H1 (cell line): ENCODE measurements around the gene CEP104. TPM values are rescaled to one million over a fixed set of nuclear protein-coding genes. Genes with fewer than 3 reads are reported as not detected.

ENCODE experiments used
- CTCF ChIA-PET: fragments of 300-600 bp; sonication (Branson Sonifier 250); formaldehyde crosslinking; loops from one replicate; lab custom pipeline; 2021; ENCODE audit not compliant: partially characterized antibody; lab: Charles Lee
- POLR2A ChIA-PET: fragments of 300-600 bp; sonication (Branson Sonifier 250); formaldehyde crosslinking; loops from one replicate; lab custom pipeline; 2021; ENCODE audit warnings: inconsistent platforms; ENCODE audit not compliant: partially characterized antibody; lab: Charles Lee
- DNase-seq, 2 experiments: peaks; one replicate each; pipeline versions ENCODE4 v3.0.0 to v3.0.0-alpha.2; 2010 to 2022; ENCODE audit warnings: low spot score in 2 of 2, low read depth in 1 of 2, mixed read lengths in 1 of 2
- FAIRE-seq: peaks from 2 replicates; lab custom pipeline; 2011; peaks lifted over from hg19 to GRCh38; lab: Jason Lieb, UNC
- H2AFZ ChIP-seq: 2 replicates; pipeline ENCODE4 v1.8.1; 2012; ENCODE audit warnings: low read length, inconsistent platforms
- H2AK5ac ChIP-seq: 2 replicates; pipeline ENCODE4 v1.6.1; 2013; ENCODE audit warnings: low read depth, low read length
- H2BK120ac ChIP-seq: replicated peaks from 2 replicates; pipeline ENCODE3; 2013; ENCODE audit warnings: low read depth, low read length, inconsistent platforms
- H2BK12ac ChIP-seq: 2 replicates; pipeline ENCODE4 v1.6.1; 2013; ENCODE audit warnings: low read depth, low read length
- H2BK15ac ChIP-seq: 2 replicates; pipeline ENCODE4 v1.6.1; 2013; ENCODE audit warnings: low read length
- H2BK20ac ChIP-seq: 2 replicates; pipeline ENCODE4 v1.6.1; 2013; ENCODE audit warnings: low read length
- H2BK5ac ChIP-seq: 2 replicates; pipeline ENCODE4 v1.6.1; 2013; ENCODE audit warnings: low read depth, low read length
- H3K14ac ChIP-seq: 2 replicates; pipeline ENCODE4 v1.6.1; 2013; ENCODE audit warnings: inconsistent platforms; ENCODE audit not compliant: insufficient read length
- H3K18ac ChIP-seq: 2 replicates; pipeline ENCODE4 v1.6.1; 2013; ENCODE audit warnings: low read length; ENCODE audit errors: extremely low read depth
- H3K23ac ChIP-seq: 2 replicates; pipeline ENCODE4 v1.6.1; 2013; ENCODE audit warnings: inconsistent platforms; ENCODE audit not compliant: insufficient read length
- H3K23me2 ChIP-seq: 2 replicates; pipeline ENCODE4 v1.6.1; 2013; ENCODE audit warnings: low read depth, low read length
- H3K27ac ChIP-seq: 2 replicates; pipeline ENCODE4 v1.6.1; 2011; ENCODE audit warnings: low read depth, low read length, inconsistent platforms
- H3K27me3 ChIP-seq, 4 experiments: replicated peaks in 1 of 4; 1 replicate in 1 of 4; 2 replicates in 3 of 4; pipeline versions ENCODE4 v1.6.1 to v1.8.1; 2011 to 2013; ENCODE audit warnings: low read length in 3 of 4, mild to moderate bottlenecking in 3 of 4, inconsistent platforms in 2 of 4, mixed read lengths in 2 of 4, moderate library complexity in 1 of 4; ENCODE audit not compliant: control insufficient read depth in 3 of 4, insufficient read depth in 3 of 4; ENCODE audit errors: extremely low read depth in 1 of 4
- H3K36me3 ChIP-seq, 4 experiments: 2 replicates each; pipeline versions ENCODE4 v1.6.1 to v1.8.1; 2011 to 2013; ENCODE audit warnings: mild to moderate bottlenecking in 4 of 4, low read length in 3 of 4, moderate library complexity in 2 of 4, control low read depth in 1 of 4, inconsistent platforms in 1 of 4; ENCODE audit not compliant: insufficient read depth in 4 of 4, control insufficient read depth in 2 of 4
- H3K4ac ChIP-seq: replicated peaks from 2 replicates; pipeline ENCODE3; 2013; ENCODE audit warnings: low read length, low read depth, mixed read lengths, inconsistent platforms; ENCODE audit not compliant: insufficient read length
- H3K4me1 ChIP-seq, 4 experiments: replicated peaks in 1 of 4; 1 replicate in 1 of 4; 2 replicates in 3 of 4; pipeline versions ENCODE4 v1.6.1 to v1.8.1; 2011 to 2013; ENCODE audit warnings: low read length in 3 of 4, inconsistent platforms in 2 of 4, mixed read lengths in 1 of 4; ENCODE audit not compliant: insufficient read depth in 4 of 4, control insufficient read depth in 3 of 4
- H3K4me2 ChIP-seq, 2 experiments: 2 replicates each; pipeline versions ENCODE4 v1.6.1 to v1.8.1; 2011 to 2013; ENCODE audit warnings: low read depth in 2 of 2, low read length in 2 of 2, control low read depth in 1 of 2, inconsistent platforms in 1 of 2, mild to moderate bottlenecking in 1 of 2; ENCODE audit not compliant: insufficient read depth in 1 of 2
- H3K4me3 ChIP-seq, 4 experiments: fragments of 200-600, 300-600 bp in 1 of 4; sonication (generic), shearing (Covaris generic), sonication (Bioruptor Twin) in 1 of 4; 2 replicates each; pipeline versions ENCODE4 v1.5.1 to v1.8.1; 2011 to 2016; ENCODE audit warnings: low read length in 4 of 4, low read depth in 3 of 4, control low read depth in 2 of 4, inconsistent platforms in 2 of 4, mild to moderate bottlenecking in 2 of 4, mixed read lengths in 1 of 4, moderate library complexity in 1 of 4; ENCODE audit not compliant: insufficient read depth in 2 of 4; ENCODE audit errors: extremely low read depth in 1 of 4
- H3K56ac ChIP-seq: replicated peaks from 2 replicates; pipeline ENCODE3; 2013; ENCODE audit warnings: low read depth, mild to moderate bottlenecking, mixed read lengths, low read length, inconsistent platforms; ENCODE audit not compliant: insufficient read length
- H3K79me1 ChIP-seq: 2 replicates; pipeline ENCODE4 v1.6.1; 2013; ENCODE audit warnings: low read depth, low read length, control low read depth
- H3K79me2 ChIP-seq, 2 experiments: 2 replicates each; pipeline versions ENCODE4 v1.6.1 to v1.8.1; 2012 to 2013; ENCODE audit warnings: low read length in 2 of 2, mild to moderate bottlenecking in 2 of 2, inconsistent platforms in 1 of 2; ENCODE audit not compliant: insufficient read depth in 2 of 2, control insufficient read depth in 1 of 2
- H3K9ac ChIP-seq, 4 experiments: replicated peaks in 1 of 4; 1 replicate in 1 of 4; 2 replicates in 3 of 4; pipeline versions ENCODE4 v1.6.1 to v1.8.1; 2011 to 2013; ENCODE audit warnings: low read depth in 3 of 4, low read length in 3 of 4, control low read depth in 2 of 4, mild to moderate bottlenecking in 2 of 4, moderate library complexity in 2 of 4, inconsistent platforms in 1 of 4; ENCODE audit errors: extremely low read depth in 1 of 4
- H3K9me3 ChIP-seq, 2 experiments: 2 replicates each; pipeline versions ENCODE4 v1.6.1 to v1.8.1; 2012 to 2013; ENCODE audit warnings: mild to moderate bottlenecking in 2 of 2, moderate library complexity in 2 of 2, control low read depth in 1 of 2, inconsistent platforms in 1 of 2, low read depth in 1 of 2, low read length in 1 of 2, mixed read lengths in 1 of 2; ENCODE audit not compliant: insufficient read depth in 2 of 2
- H4K20me1 ChIP-seq, 2 experiments: replicated peaks in 1 of 2; 2 replicates each; pipeline versions ENCODE3 to v1.8.1; 2011 to 2013; ENCODE audit warnings: inconsistent platforms in 2 of 2, low read length in 2 of 2, mild to moderate bottlenecking in 1 of 2; ENCODE audit not compliant: insufficient read depth in 2 of 2, control insufficient read depth in 1 of 2
- H4K5ac ChIP-seq: 2 replicates; pipeline ENCODE4 v1.6.1; 2013; ENCODE audit warnings: low read length, low read depth, mixed read lengths, inconsistent platforms; ENCODE audit not compliant: insufficient read length
- H4K8ac ChIP-seq: 2 replicates; pipeline ENCODE4 v1.8.0; 2013; ENCODE audit warnings: mild to moderate bottlenecking, moderate library complexity, low read length, inconsistent platforms; ENCODE audit not compliant: insufficient read depth; ENCODE audit errors: extremely low read depth
- H4K91ac ChIP-seq: replicated peaks from 2 replicates; pipeline ENCODE3; 2013; ENCODE audit warnings: low read length, mixed read lengths, inconsistent platforms; ENCODE audit not compliant: insufficient read length
- BACH1 ChIP-seq: IDR thresholded peaks from 2 replicates; pipeline ENCODE4 v1.6.1; 2012; ENCODE audit warnings: low read length, improper control_type of control experiment
- BCL11A ChIP-seq, 2 experiments: IDR thresholded peaks; one replicate each; pipeline ENCODE4 v1.6.1; 2011; ENCODE audit warnings: low read depth in 2 of 2, low read length in 2 of 2, mild to moderate bottlenecking in 2 of 2
- CREB1 ChIP-seq: IDR thresholded peaks from 2 replicates; pipeline ENCODE4 v1.6.1; 2012; ENCODE audit warnings: inconsistent platforms
- JUN ChIP-seq: IDR thresholded peaks from 2 replicates; pipeline ENCODE4 v1.6.1; 2011; ENCODE audit warnings: low read depth, mild to moderate bottlenecking, improper control_type of control experiment, low read length
- KDM4A ChIP-seq: IDR thresholded peaks from one replicate; pipeline ENCODE4 v1.7.1; 2012; ENCODE audit warnings: low read depth, mild to moderate bottlenecking, moderate library complexity, low read length, inconsistent platforms; ENCODE audit not compliant: severe bottlenecking
- MAFK ChIP-seq: IDR thresholded peaks from 2 replicates; pipeline ENCODE4 v1.6.1; 2012; ENCODE audit warnings: low read depth, mild to moderate bottlenecking, improper control_type of control experiment, low read length
- MAX ChIP-seq: IDR thresholded peaks from 2 replicates; pipeline ENCODE4 v1.6.1; 2012; ENCODE audit warnings: inconsistent platforms
- RBBP5 ChIP-seq: IDR thresholded peaks from 2 replicates; pipeline ENCODE4 v1.7.1; 2012; ENCODE audit warnings: low read depth, mild to moderate bottlenecking, inconsistent platforms, low read length, moderate library complexity, borderline replicate concordance
- SIX5 ChIP-seq: IDR thresholded peaks from 2 replicates; pipeline ENCODE4 v1.6.1; 2011; ENCODE audit warnings: mild to moderate bottlenecking, low read depth, low read length
- TCF12 ChIP-seq: IDR thresholded peaks from 2 replicates; pipeline ENCODE4 v1.6.1; 2011; ENCODE audit warnings: low read depth, mild to moderate bottlenecking, low read length
- WGBS, 2 experiments: shearing (Covaris generic) in 1 of 2; methylation state at CpG; one replicate each; pipeline versions ENCODE4 v1.1.6 to v1.1.7; 2013 to 2015; ENCODE audit warnings: low lambda C conversion rate in 2 of 2, mixed read lengths in 2 of 2, inconsistent platforms in 1 of 2, low coverage in 1 of 2, missing lambda C conversion rate in 1 of 2; ENCODE audit not compliant: insufficient replicate concordance in 2 of 2, insufficient coverage in 1 of 2, insufficient read length in 1 of 2; ENCODE audit errors: extremely low coverage in 1 of 2, missing lambda C conversion rate in 1 of 2; 5-methylcytosine and 5-hydroxymethylcytosine counted together
- polyA plus RNA-seq, 7 experiments: library from polyadenylated mRNA; depleted of rRNA in 3 of 7; stranded (reverse) in 5 of 7; unstranded in 2 of 7; fragments of >200 nt in 5 of 7; fragments of 200-250 nt in 2 of 7; gene quantifications; 1 replicate in 5 of 7; 2 replicates in 1 of 7; 4 replicates in 1 of 7; pipeline versions ENCODE4 v1.2.1 to v1.2.3, GENCODE V29; 2011 to 2013; ENCODE audit warnings: missing spikeins in 2 of 7, mixed read lengths in 2 of 7
- total RNA-seq: library from RNA; stranded (reverse); fragmentation: NEBNext Ultra II Directional; extraction: Animal tissue kit (Norgen Biotek cat#: 25700); gene quantifications from 2 replicates; pipeline ENCODE4 v1.2.1, GENCODE V29; 2021
- TF ChIP-seq, protein P1 (sequence below): IDR thresholded peaks from 2 replicates; pipeline ENCODE4 v1.6.1; 2012; ENCODE audit warnings: inconsistent platforms

CEP104 gene
- total and polyA plus RNA-seq, 2 of the 8 experiments (the other 6 are each of a cell fraction or from before 2014, with no cell fraction given), result 8.0 to 43.9 TPM

GRCh38 chr1:3898994-3899753 is 42.2 kb upstream of the CEP104 start:
- no peak overlapping the region for H4K8ac ChIP-seq
- H3K79me1 ChIP-seq, result peaks cover 17% of the 10 kb centered on the region
- no peak overlapping the region for H3K56ac ChIP-seq
- H2BK120ac ChIP-seq, result no peak overlapping the region
- peaks cover 8 to 50% of the 10 kb centered on the region in 2 experiments for H3K79me2 ChIP-seq
- H2BK12ac ChIP-seq, result peak overlapping the region; percentile 50; the same call in 1 of the 2 replicates
- H2BK20ac ChIP-seq, result no peak overlapping the region
- peak overlapping the region; percentile 60; the same call in 1 of the 2 replicates for H3K18ac ChIP-seq
- no peaks in the 10 kb centered on the region for H3K27me3 ChIP-seq
- WGBS, 2 experiments, result 29% methylated on average over 9 of the region's 10 CpGs; no CpG with 5 or more reads in 1 of the 2 experiments
- peak overlapping the region; percentile 98; the same call in 1 of the 2 replicates for H3K27ac ChIP-seq
- peak overlapping the region; percentile 55 for H4K91ac ChIP-seq
- peaks cover 8% of the 10 kb centered on the region for H3K23me2 ChIP-seq
- no peak for DNase-seq
- H3K9me3 ChIP-seq, result no peaks in the 10 kb centered on the region
- no peak overlapping the region for H3K14ac ChIP-seq
- H3K36me3 ChIP-seq, result 0 out of 8 replicates have a peak, but pooled peaks cover 0 to 5% (median 2%) of the 10 kb centered on the region in 4 experiments
- peak overlapping the region; percentile 79 to 82 for H3K4me2 ChIP-seq
- H4K20me1 ChIP-seq, result peaks cover 4 to 13% of the 10 kb centered on the region in 2 experiments
- H3K4me1 ChIP-seq, result peaks cover 0 to 8% (median 3%) of the 10 kb centered on the region in 4 experiments; a peak in 1 of 7 replicates
- peak; percentile 32 for FAIRE-seq
- H2AK5ac ChIP-seq, result no peak overlapping the region
- peak overlapping the region; percentile 98; the same call in 1 of the 2 replicates for H2BK5ac ChIP-seq
- H3K4ac ChIP-seq, result no peak overlapping the region
- ChIA-PET CTCF (interaction anchor here (0.6 to 2.0 kb wide), 7 partner anchors 9 to 997 kb away, joined by 3 to 9 read pairs (median 3); partner anchors contain the start of genes CEP104 and DFFB), POLR2A (interaction anchor here (0.6 to 3.3 kb wide), 6 partner anchors 8 to 240 kb away, joined by 3 to 29 read pairs (median 4); partner anchors contain the start of genes CEP104, DFFB and LRRC47)
- H2BK15ac ChIP-seq, result no peak overlapping the region
- no peak overlapping the region for H3K23ac ChIP-seq
- H2AFZ ChIP-seq, result peak overlapping the region; percentile 14; the same call in 1 of the 2 replicates
- H3K9ac ChIP-seq, result peak overlapping the region; percentile 66 to 93 (median 80); a peak in 6 of 7 replicates
- peak overlapping the region; percentile 18 for H4K5ac ChIP-seq
- H3K4me3 ChIP-seq, result peak overlapping the region; percentile 72 to 92 (median 84)
- no peak; the same call in 1 of the 2 replicates for TF ChIP-seq BACH1
- peak; percentile 6 for TF ChIP-seq KDM4A
- no peak for TF ChIP-seq JUN
- peak; percentile 42; the same call in 1 of the 2 replicates for TF ChIP-seq CREB1
- no peak for TF ChIP-seq TCF12
- no peak for TF ChIP-seq RBBP5
- TF ChIP-seq MAFK, result no peak
- no peak for TF ChIP-seq SIX5
- TF ChIP-seq, protein P1, sequence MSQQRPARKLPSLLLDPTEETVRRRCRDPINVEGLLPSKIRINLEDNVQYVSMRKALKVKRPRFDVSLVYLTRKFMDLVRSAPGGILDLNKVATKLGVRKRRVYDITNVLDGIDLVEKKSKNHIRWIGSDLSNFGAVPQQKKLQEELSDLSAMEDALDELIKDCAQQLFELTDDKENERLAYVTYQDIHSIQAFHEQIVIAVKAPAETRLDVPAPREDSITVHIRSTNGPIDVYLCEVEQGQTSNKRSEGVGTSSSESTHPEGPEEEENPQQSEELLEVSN, result no peak
- TF ChIP-seq BCL11A (IDR thresholded peaks at IDR 0.05; ENCODE audit: low read depth in 2 of 2, low read length in 2 of 2), result no peak
- TF ChIP-seq MAX, result no peak
